HFF-Myc (cell line): ENCODE measurements around the gene HSP90AB1.
A peak's percentile ranks its signal among the peaks of the same experiment; 100 is the strongest.

ENCODE experiments used
- DNase-seq: peaks from one replicate; pipeline ENCODE4 v3.0.0-alpha.2; 2011; ENCODE audit warnings: low read depth; ENCODE audit errors: extremely low read depth
- H3K4me3 ChIP-seq: replicated peaks from 2 replicates; pipeline ENCODE4 v1.5.1; 2011; ENCODE audit warnings: low read depth, mild to moderate bottlenecking, control low read depth, low read length
- TF ChIP-seq, protein P1 (sequence below): IDR thresholded peaks from 2 replicates; pipeline ENCODE4 v1.5.1; 2012; ENCODE audit warnings: mild to moderate bottlenecking, low read depth, low read length, control low read depth; ENCODE audit errors: missing control alignments

The HSP90AB1 gene

DNA sequence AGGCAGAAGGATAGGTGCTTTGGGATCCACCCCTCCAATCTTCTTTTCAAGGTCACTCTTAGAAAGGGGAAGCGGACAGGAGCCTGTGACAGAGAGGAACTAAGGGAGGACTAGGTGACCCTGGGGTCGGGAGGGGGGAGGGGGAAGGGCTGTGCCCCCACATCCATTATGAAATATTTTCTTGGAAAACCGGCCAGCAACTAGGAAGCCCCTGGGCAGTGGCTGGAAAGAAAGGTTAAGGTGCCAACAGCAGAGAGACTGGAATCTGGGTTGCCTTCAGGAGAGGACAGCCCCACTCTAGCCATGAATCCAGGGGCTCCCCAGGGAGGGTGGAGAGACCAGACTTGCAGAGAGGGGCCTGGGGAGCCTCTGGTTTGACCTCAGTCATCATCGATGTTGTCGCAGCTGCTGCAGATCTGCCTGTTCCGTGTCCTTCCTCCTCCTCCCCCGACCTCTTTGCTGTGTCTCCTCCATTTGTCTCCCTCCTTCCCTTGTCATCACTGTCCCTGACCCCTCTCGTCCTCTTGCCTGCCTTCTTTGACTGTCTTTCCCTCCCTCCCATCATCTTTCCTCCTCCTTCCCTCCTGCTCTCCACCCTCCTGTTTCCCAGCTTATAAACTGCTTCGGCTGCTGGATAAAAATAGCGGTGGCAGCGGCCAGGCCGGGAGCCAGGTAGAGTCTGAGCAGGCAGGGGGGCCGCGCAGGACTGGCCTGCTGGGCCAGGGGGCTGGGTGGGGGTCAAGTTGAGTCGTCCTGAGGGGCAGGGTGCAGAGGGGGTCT lies 20.3 kb upstream of the HSP90AB1 start:
- H3K4me3 ChIP-seq: peak overlapping the region; percentile 74
- TF ChIP-seq, protein P1, sequence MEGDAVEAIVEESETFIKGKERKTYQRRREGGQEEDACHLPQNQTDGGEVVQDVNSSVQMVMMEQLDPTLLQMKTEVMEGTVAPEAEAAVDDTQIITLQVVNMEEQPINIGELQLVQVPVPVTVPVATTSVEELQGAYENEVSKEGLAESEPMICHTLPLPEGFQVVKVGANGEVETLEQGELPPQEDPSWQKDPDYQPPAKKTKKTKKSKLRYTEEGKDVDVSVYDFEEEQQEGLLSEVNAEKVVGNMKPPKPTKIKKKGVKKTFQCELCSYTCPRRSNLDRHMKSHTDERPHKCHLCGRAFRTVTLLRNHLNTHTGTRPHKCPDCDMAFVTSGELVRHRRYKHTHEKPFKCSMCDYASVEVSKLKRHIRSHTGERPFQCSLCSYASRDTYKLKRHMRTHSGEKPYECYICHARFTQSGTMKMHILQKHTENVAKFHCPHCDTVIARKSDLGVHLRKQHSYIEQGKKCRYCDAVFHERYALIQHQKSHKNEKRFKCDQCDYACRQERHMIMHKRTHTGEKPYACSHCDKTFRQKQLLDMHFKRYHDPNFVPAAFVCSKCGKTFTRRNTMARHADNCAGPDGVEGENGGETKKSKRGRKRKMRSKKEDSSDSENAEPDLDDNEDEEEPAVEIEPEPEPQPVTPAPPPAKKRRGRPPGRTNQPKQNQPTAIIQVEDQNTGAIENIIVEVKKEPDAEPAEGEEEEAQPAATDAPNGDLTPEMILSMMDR: no peak
- DNase-seq: no peak

DNA sequence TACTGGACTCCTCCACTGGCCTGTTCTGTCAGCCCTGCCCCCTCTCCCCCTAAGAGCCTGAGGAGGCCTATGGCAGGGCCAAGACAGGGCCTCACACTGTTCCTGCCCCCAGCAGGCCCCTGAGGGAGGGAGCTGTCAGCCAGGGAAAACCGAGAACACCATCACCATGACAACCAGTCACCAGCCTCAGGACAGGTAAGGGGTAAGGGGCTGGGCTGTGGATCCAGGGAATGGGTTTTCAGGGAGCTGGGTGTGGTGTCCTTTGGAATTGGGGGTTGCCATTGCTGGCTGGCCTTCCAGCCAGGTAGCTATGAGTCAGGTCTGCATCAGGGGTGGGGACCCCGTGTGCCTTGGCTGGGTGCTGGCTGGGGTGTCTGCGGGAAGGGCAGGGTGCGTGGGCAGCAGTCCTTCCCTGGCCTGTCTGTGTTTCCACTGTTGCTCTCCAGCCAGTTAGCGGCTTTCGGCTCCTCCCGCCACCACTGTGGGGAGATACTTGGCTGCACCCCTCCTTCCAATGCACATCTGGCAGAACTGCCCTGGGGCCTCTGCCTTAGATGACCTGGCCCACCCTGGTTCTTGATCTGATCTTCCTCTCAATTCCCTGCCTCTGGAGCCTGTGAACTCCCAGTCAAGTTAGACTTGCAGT lies 19.6 kb upstream of the HSP90AB1 start:
- no peak for DNase-seq
- TF ChIP-seq, protein P1: no peak
- H3K4me3 ChIP-seq: no peak overlapping the region

DNA sequence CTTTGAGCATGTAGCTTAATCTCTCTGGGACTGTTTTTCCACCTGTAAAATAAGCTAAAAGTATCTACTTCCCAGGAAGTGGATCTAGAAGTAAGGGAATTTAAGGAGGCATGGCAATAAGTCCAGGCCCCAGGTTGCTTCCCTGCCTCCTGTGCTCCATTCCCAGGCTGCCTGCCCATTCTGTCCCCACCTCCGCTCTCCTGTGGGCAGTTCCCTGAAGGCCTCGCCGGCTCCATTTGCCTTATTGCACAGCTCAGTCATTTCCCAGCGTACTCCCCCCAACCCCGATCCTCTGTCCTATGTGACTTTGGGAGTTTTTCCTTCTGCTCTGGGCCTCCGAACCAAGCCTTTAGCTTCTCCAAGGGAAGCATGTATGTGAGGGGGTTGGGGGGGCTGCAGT lies 18.9 kb upstream of the HSP90AB1 start:
- TF ChIP-seq, protein P1: no peak
- H3K4me3 ChIP-seq: no peak overlapping the region
- no peak for DNase-seq

DNA sequence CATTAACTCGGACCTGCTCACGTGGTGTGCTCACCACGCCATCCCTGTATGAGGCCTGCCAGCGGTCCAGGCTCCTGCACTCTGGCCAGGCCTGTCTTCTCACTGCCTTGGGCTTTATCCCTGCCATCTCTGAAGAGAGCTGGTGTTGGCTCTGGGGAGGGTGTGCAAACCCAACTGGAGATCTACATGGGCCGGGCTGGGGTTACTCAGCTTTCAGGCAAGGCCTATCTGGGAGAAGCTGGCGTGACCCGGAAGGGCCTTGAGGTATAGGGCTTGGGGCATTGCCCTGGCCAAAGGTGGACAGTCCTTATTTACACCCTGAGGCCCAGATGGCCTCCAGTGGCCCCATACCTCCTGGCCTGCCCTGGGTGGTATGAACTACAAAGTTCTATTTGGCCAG lies 18.5 kb upstream of the HSP90AB1 start:
- TF ChIP-seq, protein P1: no peak
- H3K4me3 ChIP-seq: no peak overlapping the region

DNA sequence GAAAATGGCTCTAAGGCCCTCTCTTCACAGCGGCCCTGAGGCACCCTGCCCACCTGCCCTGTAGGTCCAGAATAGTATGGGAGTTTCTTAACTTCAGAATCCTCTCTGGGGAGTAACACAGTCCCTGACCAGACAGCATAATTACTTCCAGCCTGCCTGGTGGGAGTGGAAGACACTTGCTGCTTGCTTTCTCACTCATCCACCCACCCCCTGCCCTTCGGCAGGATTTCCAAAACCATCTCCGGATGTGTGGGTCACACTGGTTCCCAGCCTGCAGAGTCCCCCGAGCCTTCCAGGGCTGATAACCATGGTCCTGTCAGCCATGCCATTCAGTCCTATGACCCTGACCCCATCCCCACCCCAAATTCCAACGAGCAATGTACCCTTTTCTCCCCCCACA lies 18.1 kb upstream of the HSP90AB1 start:
- no peak overlapping the region for H3K4me3 ChIP-seq
- DNase-seq: no peak
- TF ChIP-seq, protein P1: no peak

More for the DNA sequence above, 18.5 kb upstream of the HSP90AB1 start:
- DNase-seq: no peak

DNA sequence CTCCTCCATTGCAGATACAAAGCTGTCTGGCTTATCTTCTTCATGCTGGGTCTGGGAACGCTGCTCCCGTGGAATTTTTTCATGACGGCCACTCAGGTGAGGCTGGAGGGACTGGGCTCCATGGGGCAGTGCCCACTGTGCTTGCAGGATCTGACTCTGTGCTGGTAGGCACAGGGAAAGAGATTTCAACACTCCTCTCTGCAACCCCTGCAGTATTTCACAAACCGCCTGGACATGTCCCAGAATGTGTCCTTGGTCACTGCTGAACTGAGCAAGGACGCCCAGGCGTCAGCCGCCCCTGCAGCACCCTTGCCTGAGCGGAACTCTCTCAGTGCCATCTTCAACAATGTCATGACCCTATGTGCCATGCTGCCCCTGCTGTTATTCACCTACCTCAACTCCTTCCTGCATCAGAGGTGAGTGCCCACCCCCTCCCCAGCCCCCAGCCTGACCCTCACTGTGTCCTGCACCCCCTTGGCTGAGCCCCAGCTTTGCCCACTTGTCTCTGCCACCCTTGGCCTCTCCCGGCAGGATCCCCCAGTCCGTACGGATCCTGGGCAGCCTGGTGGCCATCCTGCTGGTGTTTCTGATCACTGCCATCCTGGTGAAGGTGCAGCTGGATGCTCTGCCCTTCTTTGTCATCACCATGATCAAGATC lies 17.4 kb upstream of the HSP90AB1 start:
- TF ChIP-seq, protein P1: no peak
- no peak for DNase-seq
- no peak overlapping the region for H3K4me3 ChIP-seq
